ENCODE data around the gene SPDEF. TPM values are rescaled to one million over a fixed set of nuclear protein-coding genes. Genes with fewer than 3 reads are reported as not detected.

Gene SPDEF
- polyA plus RNA-seq, 3 donors = 0.05 TPM; not detected in 2

DNA sequence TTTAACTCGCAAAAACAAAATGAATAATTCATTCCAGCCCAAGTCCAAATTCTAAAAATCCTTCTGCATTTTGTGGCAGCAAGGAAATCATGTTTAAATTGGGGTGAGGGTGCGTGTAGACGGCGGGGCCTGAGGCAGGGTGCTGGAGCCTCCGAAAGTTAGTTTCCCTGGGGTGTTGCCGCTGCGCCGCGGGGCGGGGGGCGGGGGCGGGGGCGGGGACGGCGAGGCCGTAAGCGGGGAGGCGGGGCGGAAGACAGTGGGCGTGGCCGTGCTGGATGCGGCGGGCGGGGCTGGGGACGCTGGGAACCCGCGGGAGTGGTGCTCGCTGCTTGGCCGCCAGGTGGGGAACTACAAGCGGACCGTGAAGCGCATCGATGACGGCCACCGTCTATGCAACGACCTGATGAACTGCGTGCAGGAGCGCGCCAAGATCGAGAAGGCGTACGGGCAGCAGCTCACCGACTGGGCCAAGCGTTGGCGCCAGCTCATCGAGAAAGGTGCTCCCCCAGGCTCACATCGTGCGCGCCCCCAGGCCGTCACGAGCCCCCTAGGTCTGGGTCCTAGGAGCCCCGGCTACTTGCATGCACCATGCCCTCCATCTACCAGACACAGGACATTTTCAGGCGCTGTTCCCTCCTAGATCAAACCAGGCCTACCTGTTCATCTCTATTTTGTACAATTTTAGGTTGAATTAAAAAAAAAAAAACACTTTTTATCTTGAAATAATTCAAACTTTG lies 29.0 kb downstream of the SPDEF start:
- Histone ChIP-seq H2AFZ (ENCODE audit: insufficient read depth, low read depth, low read length, poor library complexity, severe bottlenecking) (peak overlapping the region; percentile 77), H4K20me1 (ENCODE audit: insufficient read depth, low read length) (no peaks in the 10 kb centered on the region), H3K4me1 (ENCODE audit: control insufficient read depth in 1 of 2, insufficient read depth in 2 of 2, low read length in 2 of 2) (peaks cover 7 to 8% of the 10 kb centered on the region in 2 donors), H3K4me2 (replicated peaks; ENCODE audit: extremely low read depth, low read length, poor library complexity, severe bottlenecking) (peak overlapping the region; percentile 65), H3K27ac (ENCODE audit: low read depth in 1 of 2, low read length in 2 of 2) (no peak overlapping the region), H3K27me3 (ENCODE audit: control insufficient read depth in 2 of 2, insufficient read depth in 2 of 2, low read length in 2 of 2) (no peaks in the 10 kb centered on the region), H3K79me2 (ENCODE audit: insufficient read depth, low read length) (no peaks in the 10 kb centered on the region), H3K9ac (ENCODE audit: insufficient read depth, low read length, poor library complexity, severe bottlenecking) (peak overlapping the region; percentile 46), H3K9me3 (replicated peaks in 1 of 2; ENCODE audit: control insufficient read depth in 1 of 2, insufficient read depth in 1 of 2, low read length in 2 of 2) (no peaks in the 10 kb centered on the region), H3K4me3 (replicated peaks in 1 of 3; ENCODE audit: low read depth in 2 of 3, low read length in 3 of 3) (peak overlapping the region in 2 of 3 experiments; percentile 15 to 51), H3K36me3 (replicated peaks in 1 of 2; ENCODE audit: control insufficient read depth in 1 of 2, insufficient read depth in 2 of 2, low read length in 2 of 2) (no peaks in the 10 kb centered on the region)
- Mint-ChIP-seq H3K36me3 (no peaks in the 10 kb centered on the region), H3K9me3 (peaks cover 0 to 5% (median 0%) of the 10 kb centered on the region in 7 donors), H3K4me3 (peak overlapping the region; percentile 48 to 52), H3K4me1 (peaks cover 6% of the 10 kb centered on the region), H3K27me3 (ENCODE audit: low read depth in 3 of 3) (peaks cover 7 to 10% (median 8%) of the 10 kb centered on the region in 3 donors), H3K27ac (peak overlapping the region in 2 of 7 donors; percentile 13 to 42)
- intact Hi-C loops (cut with micrococcal nuclease) = loop anchor here in 1 of 2 donors (5.0 kb wide), 1 partner anchor 80 kb away; no protein-coding TSS in a partner anchor
- WGBS (ENCODE audit: insufficient coverage) = 0% methylated on average over 31 of the region's 53 CpGs
- peak; percentile 87 to 91 (median 91) for DNase-seq
- TF ChIP-seq, protein P1, sequence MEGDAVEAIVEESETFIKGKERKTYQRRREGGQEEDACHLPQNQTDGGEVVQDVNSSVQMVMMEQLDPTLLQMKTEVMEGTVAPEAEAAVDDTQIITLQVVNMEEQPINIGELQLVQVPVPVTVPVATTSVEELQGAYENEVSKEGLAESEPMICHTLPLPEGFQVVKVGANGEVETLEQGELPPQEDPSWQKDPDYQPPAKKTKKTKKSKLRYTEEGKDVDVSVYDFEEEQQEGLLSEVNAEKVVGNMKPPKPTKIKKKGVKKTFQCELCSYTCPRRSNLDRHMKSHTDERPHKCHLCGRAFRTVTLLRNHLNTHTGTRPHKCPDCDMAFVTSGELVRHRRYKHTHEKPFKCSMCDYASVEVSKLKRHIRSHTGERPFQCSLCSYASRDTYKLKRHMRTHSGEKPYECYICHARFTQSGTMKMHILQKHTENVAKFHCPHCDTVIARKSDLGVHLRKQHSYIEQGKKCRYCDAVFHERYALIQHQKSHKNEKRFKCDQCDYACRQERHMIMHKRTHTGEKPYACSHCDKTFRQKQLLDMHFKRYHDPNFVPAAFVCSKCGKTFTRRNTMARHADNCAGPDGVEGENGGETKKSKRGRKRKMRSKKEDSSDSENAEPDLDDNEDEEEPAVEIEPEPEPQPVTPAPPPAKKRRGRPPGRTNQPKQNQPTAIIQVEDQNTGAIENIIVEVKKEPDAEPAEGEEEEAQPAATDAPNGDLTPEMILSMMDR (IDR thresholded peaks at IDR 0.05) = peak; percentile 76

GRCh38 chr6:34526241-34526972 lies 29.7 kb downstream of the SPDEF start:
- intact Hi-C loops (cut with micrococcal nuclease) = loop anchor here in 1 of 2 donors (5.0 kb wide), 1 partner anchor 81 kb away; no protein-coding TSS in a partner anchor
- Mint-ChIP-seq H3K27ac (peak overlapping the region in 1 of 7 donors; percentile 55), H3K4me1 (peaks cover 10% of the 10 kb centered on the region), H3K9me3 (peaks cover 0 to 1% (median 0%) of the 10 kb centered on the region in 7 donors), H3K36me3 (no peaks in the 10 kb centered on the region), H3K4me3 (no peak overlapping the region), H3K27me3 (ENCODE audit: low read depth in 3 of 3) (peaks cover 7 to 10% (median 8%) of the 10 kb centered on the region in 3 donors)
- WGBS (ENCODE audit: insufficient coverage) = 92% methylated on average over 17 of the region's 23 CpGs
- Histone ChIP-seq H3K27me3 (ENCODE audit: control insufficient read depth in 2 of 2, insufficient read depth in 2 of 2, low read length in 2 of 2) (no peaks in the 10 kb centered on the region), H3K27ac (ENCODE audit: low read depth in 1 of 2, low read length in 2 of 2) (no peak overlapping the region), H3K4me1 (ENCODE audit: control insufficient read depth in 1 of 2, insufficient read depth in 2 of 2, low read length in 2 of 2) (peaks cover 7 to 8% of the 10 kb centered on the region in 2 donors), H2AFZ (ENCODE audit: insufficient read depth, low read depth, low read length, poor library complexity, severe bottlenecking) (peak overlapping the region; percentile 73), H3K4me3 (replicated peaks in 1 of 3; ENCODE audit: low read depth in 2 of 3, low read length in 3 of 3) (peak overlapping the region in 2 of 3 experiments; percentile 15 to 51), H3K36me3 (replicated peaks in 1 of 2; ENCODE audit: control insufficient read depth in 1 of 2, insufficient read depth in 2 of 2, low read length in 2 of 2) (no peaks in the 10 kb centered on the region), H3K4me2 (replicated peaks; ENCODE audit: extremely low read depth, low read length, poor library complexity, severe bottlenecking) (peak overlapping the region; percentile 65), H3K79me2 (ENCODE audit: insufficient read depth, low read length) (no peaks in the 10 kb centered on the region), H4K20me1 (ENCODE audit: insufficient read depth, low read length) (no peaks in the 10 kb centered on the region), H3K9me3 (replicated peaks in 1 of 2; ENCODE audit: control insufficient read depth in 1 of 2, insufficient read depth in 1 of 2, low read length in 2 of 2) (no peaks in the 10 kb centered on the region), H3K9ac (ENCODE audit: insufficient read depth, low read length, poor library complexity, severe bottlenecking) (peak overlapping the region; percentile 46)
- no peak for DNase-seq
- TF ChIP-seq, protein P1 (IDR thresholded peaks at IDR 0.05) = no peak

Data from CD14-positive monocyte (primary cell).